ENCODE measurements around the gene RGPD4.

- TF ChIP-seq CTCF (IDR thresholded peaks at IDR 0.05; ENCODE audit: low read depth, low read length), result no peak
- TF ChIP-seq EZH2phosphoT487 (IDR thresholded peaks at IDR 0.05; ENCODE audit: low read depth), result no peak
Measured at GRCh38 chr2:107817378-107817777, 9.3 kb upstream of the RGPD4 start.
